Loucy (cell line): ENCODE data around the gene BRIP1.

Experiments
- H2AFZ ChIP-seq: fragments of 200-600 bp; sonication (generic); 2 replicates; pipeline ENCODE4 v1.6.0; 2016; ENCODE audit warnings: antibody characterized with exemption, mild to moderate bottlenecking, low read length, moderate library complexity
- H3F3A ChIP-seq: fragments of 200-600 bp; 2 replicates; pipeline ENCODE4 v1.6.0; 2016; ENCODE audit warnings: antibody characterized with exemption, low read depth, mild to moderate bottlenecking
- H3K27me3 ChIP-seq: fragments of 200-600 bp; sonication (generic); 2 replicates; pipeline ENCODE4 v1.6.1; 2014; ENCODE audit warnings: low read length, mild to moderate bottlenecking; ENCODE audit not compliant: insufficient read depth, poor library complexity, severe bottlenecking
- H3K36me3 ChIP-seq: fragments of 200-600 bp; sonication (generic); 2 replicates; pipeline ENCODE4 v1.6.1; 2016; ENCODE audit warnings: low read length; ENCODE audit not compliant: insufficient read depth
- H3K4me1 ChIP-seq: fragments of 200-600 bp; sonication (generic); 2 replicates; pipeline ENCODE4 v1.5.1; 2014; ENCODE audit warnings: low read length, mild to moderate bottlenecking; ENCODE audit not compliant: insufficient read depth, poor library complexity, severe bottlenecking
- H3K4me2 ChIP-seq: fragments of 200-600 bp; sonication (generic); 2 replicates; pipeline ENCODE4 v1.6.0; 2014; ENCODE audit warnings: antibody characterized with exemption, low read length, low read depth, mild to moderate bottlenecking; ENCODE audit not compliant: poor library complexity, severe bottlenecking
- H3K4me3 ChIP-seq: fragments of 200-600 bp; sonication (generic); 2 replicates; pipeline ENCODE4 v1.5.1; 2014; ENCODE audit warnings: low read length, mild to moderate bottlenecking, mixed read lengths; ENCODE audit not compliant: poor library complexity, severe bottlenecking
- H3K79me2 ChIP-seq: fragments of 200-600 bp; sonication (generic); 2 replicates; pipeline ENCODE4 v1.6.1; 2014; ENCODE audit warnings: low read length; ENCODE audit not compliant: insufficient read depth
- H3K9ac ChIP-seq: fragments of 200-600 bp; sonication (generic); 2 replicates; pipeline ENCODE4 v1.6.0; 2014; ENCODE audit warnings: mild to moderate bottlenecking, low read depth, low read length, moderate library complexity; ENCODE audit not compliant: poor library complexity, severe bottlenecking
- H3K9me2 ChIP-seq: fragments of 200-600 bp; sonication (generic); replicated peaks from 2 replicates; pipeline ENCODE4 v1.6.1; 2016; ENCODE audit warnings: low read depth, low read length, mixed read lengths
- H3K9me3 ChIP-seq: fragments of 200-600 bp; sonication (generic); 2 replicates; pipeline ENCODE4 v1.6.1; 2014; ENCODE audit warnings: mild to moderate bottlenecking, antibody characterized with exemption, low read length, low read depth; ENCODE audit not compliant: insufficient read depth
- H4K20me1 ChIP-seq: fragments of 200-600 bp; sonication (generic); 2 replicates; pipeline ENCODE4 v1.6.0; 2014; ENCODE audit warnings: antibody characterized with exemption, low read length, mild to moderate bottlenecking; ENCODE audit not compliant: insufficient read depth, poor library complexity, severe bottlenecking
- CTCF ChIP-seq: fragments of 200-600 bp; sonication (generic); conservative IDR thresholded peaks from 2 replicates; pipeline ENCODE4 v1.5.1; 2014; ENCODE audit warnings: mild to moderate bottlenecking, antibody characterized with exemption, low read length
- EZH2phosphoT487 ChIP-seq: fragments of 200-600 bp; IDR thresholded peaks from 2 replicates; pipeline ENCODE4 v1.6.1; 2018; ENCODE audit warnings: antibody characterized with exemption, mild to moderate bottlenecking, moderate library complexity, borderline replicate concordance

BRIP1 gene

GRCh38 chr17:61877837-61878236, 14.5 kb upstream of the BRIP1 start:
- Histone ChIP-seq H3K4me3 (no peak overlapping the region), H3K4me1 (no peaks in the 10 kb centered on the region), H3K79me2 (no peaks in the 10 kb centered on the region), H3K9me2 (no peaks in the 10 kb centered on the region), H3K4me2 (no peak overlapping the region), H3K9me3 (no peaks in the 10 kb centered on the region), H4K20me1 (no peaks in the 10 kb centered on the region), H3K27me3 (no peaks in the 10 kb centered on the region), H3K9ac (no peak overlapping the region), H2AFZ (no peak overlapping the region), H3F3A (no peaks in the 10 kb centered on the region), H3K36me3 (peaks cover 60% of the 10 kb centered on the region; the same call in 1 of the 2 replicates)
- TF ChIP-seq CTCF: no peak
- TF ChIP-seq EZH2phosphoT487: no peak

- no peaks in the 10 kb centered on the region for H3K9me3 ChIP-seq
- no peaks in the 10 kb centered on the region for H4K20me1 ChIP-seq
- H3F3A ChIP-seq: no peaks in the 10 kb centered on the region
- no peaks in the 10 kb centered on the region for H3K27me3 ChIP-seq
- TF ChIP-seq EZH2phosphoT487 (no peak), CTCF (no peak)
- H2AFZ ChIP-seq: no peak overlapping the region
- H3K4me3 ChIP-seq: no peak overlapping the region
- H3K36me3 ChIP-seq: peaks cover 62% of the 10 kb centered on the region; the same call in 1 of the 2 replicates
- no peak overlapping the region for H3K9ac ChIP-seq
- no peaks in the 10 kb centered on the region for H3K4me1 ChIP-seq
- H3K4me2 ChIP-seq: no peak overlapping the region
- no peaks in the 10 kb centered on the region for H3K9me2 ChIP-seq
- no peaks in the 10 kb centered on the region for H3K79me2 ChIP-seq
Measured at GRCh38 chr17:61875804-61876203, 12.5 kb upstream of the BRIP1 start.

GRCh38 chr17:61875285-61875684, 12.0 kb upstream of the BRIP1 start:
- no peak overlapping the region for H3K4me2 ChIP-seq
- peaks cover 62% of the 10 kb centered on the region; the same call in 1 of the 2 replicates for H3K36me3 ChIP-seq
- no peaks in the 10 kb centered on the region for H3K9me2 ChIP-seq
- H4K20me1 ChIP-seq: no peaks in the 10 kb centered on the region
- H3K4me1 ChIP-seq: no peaks in the 10 kb centered on the region
- H3K79me2 ChIP-seq: no peaks in the 10 kb centered on the region
- no peaks in the 10 kb centered on the region for H3K9me3 ChIP-seq
- no peak overlapping the region for H3K4me3 ChIP-seq
- no peaks in the 10 kb centered on the region for H3K27me3 ChIP-seq
- H2AFZ ChIP-seq: no peak overlapping the region
- TF ChIP-seq EZH2phosphoT487 (no peak), CTCF (no peak)
- H3K9ac ChIP-seq: no peak overlapping the region
- H3F3A ChIP-seq: no peaks in the 10 kb centered on the region
